Testis (tissue), 3 donors: ENCODE data around the gene C1orf210. TPM values are rescaled to one million over a fixed set of nuclear protein-coding genes. Genes with fewer than 3 reads are reported as not detected.

Source experiments
- DNase-seq: peaks from one replicate; pipeline ENCODE4 v3.0.0-alpha.2; 2019
- H3K27ac ChIP-seq, 2 donors: fragments of 200-600 bp; sonication (generic); one replicate each; pipeline ENCODE4 v1.5.1; 2019
- H3K27me3 ChIP-seq: fragments of 200-600 bp; sonication (generic); one replicate; pipeline ENCODE4 v1.5.1; 2019
- H3K36me3 ChIP-seq: fragments of 200-600 bp; sonication (generic); one replicate; pipeline ENCODE4 v1.5.1; 2017; ENCODE audit warnings: low read depth; ENCODE audit errors: missing control alignments
- H3K4me1 ChIP-seq: fragments of 200-600 bp; sonication (generic); one replicate; pipeline ENCODE4 v1.5.1; 2019
- H3K4me3 ChIP-seq, 2 donors: fragments of 200-600 bp; sonication (generic); one replicate each; pipeline ENCODE4 v1.5.1; 2017 to 2019
- H3K9me3 ChIP-seq: fragments of 200-600 bp; sonication (generic); one replicate; pipeline ENCODE4 v1.5.1; 2017
- POLR2A ChIP-seq: fragments of 450-650 bp; IDR thresholded peaks from one replicate; pipeline ENCODE4 v1.6.1; 2017; ENCODE audit warnings: antibody characterized with exemption, mild to moderate bottlenecking, moderate library complexity
- WGBS, 2 donors: methylation state at CpG; one replicate each; pipeline ENCODE4 v1.1.5; 2018; 5-methylcytosine and 5-hydroxymethylcytosine counted together
- intact Hi-C: fragments of 100-400 bp; cut with DNase I; formaldehyde crosslinking; loops from one replicate; pipeline ENCODE4 v1.15.1; 2023; ENCODE audit warnings: low total_unique reads
- polyA plus RNA-seq: library from polyadenylated mRNA; stranded (reverse); fragments of 350-450 nt; fragmentation: Illumina TruSeq; extraction: RNeasy Lipid Tissue Mini Kit (QIAGEN cat#74804); gene quantifications from one replicate; pipeline ENCODE4 v1.2.3, GENCODE V29; 2014; ENCODE audit warnings: low read depth, low replicate concordance; ENCODE audit not compliant: insufficient read depth
- total RNA-seq, 2 donors: library from RNA; depleted of rRNA; stranded (reverse); fragments of >200 nt; gene quantifications; one replicate each; pipeline ENCODE4 v1.2.3, GENCODE V29; 2016
- TF ChIP-seq, protein P1 (sequence below), 3 experiments: fragments of 450-650 bp in 2 of 3; fragments of 200-600 bp in 1 of 3; sonication (generic) in 1 of 3; IDR thresholded peaks; one replicate each; pipeline ENCODE4 v1.5.1; 2016 to 2019; ENCODE audit warnings: antibody characterized with exemption in 3 of 3, mild to moderate bottlenecking in 2 of 3, moderate library complexity in 1 of 3

Gene C1orf210
- total and polyA plus RNA-seq, 3 donors from 2014 or later: 0.25 to 0.71 TPM; not detected in 1

DNA sequence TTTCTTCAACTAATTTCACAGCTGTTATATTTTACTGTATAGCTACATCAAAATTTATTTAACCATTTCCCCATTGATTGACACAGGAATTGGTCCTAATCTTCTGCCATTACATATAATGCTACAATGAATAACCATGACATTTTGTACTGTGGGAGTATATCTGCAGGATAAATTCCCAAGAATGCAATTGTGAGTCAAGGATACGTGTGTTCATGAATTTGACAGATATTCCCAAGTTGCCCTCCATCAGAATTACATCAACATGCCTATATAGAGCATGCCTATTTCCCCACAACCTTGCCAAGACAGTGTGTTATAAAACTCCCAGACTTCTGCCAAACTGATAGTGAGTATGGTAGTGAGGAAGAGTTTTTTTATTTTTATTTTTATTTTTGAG is 12.7 kb upstream of the C1orf210 start:
- no peak overlapping the region for H3K27ac ChIP-seq

GRCh38 chr1:43296207-43296606 is 10.8 kb upstream of the C1orf210 start:
- no peaks in the 10 kb centered on the region for H3K9me3 ChIP-seq
- intact Hi-C loops: no loop called here
- TF ChIP-seq, protein P1, sequence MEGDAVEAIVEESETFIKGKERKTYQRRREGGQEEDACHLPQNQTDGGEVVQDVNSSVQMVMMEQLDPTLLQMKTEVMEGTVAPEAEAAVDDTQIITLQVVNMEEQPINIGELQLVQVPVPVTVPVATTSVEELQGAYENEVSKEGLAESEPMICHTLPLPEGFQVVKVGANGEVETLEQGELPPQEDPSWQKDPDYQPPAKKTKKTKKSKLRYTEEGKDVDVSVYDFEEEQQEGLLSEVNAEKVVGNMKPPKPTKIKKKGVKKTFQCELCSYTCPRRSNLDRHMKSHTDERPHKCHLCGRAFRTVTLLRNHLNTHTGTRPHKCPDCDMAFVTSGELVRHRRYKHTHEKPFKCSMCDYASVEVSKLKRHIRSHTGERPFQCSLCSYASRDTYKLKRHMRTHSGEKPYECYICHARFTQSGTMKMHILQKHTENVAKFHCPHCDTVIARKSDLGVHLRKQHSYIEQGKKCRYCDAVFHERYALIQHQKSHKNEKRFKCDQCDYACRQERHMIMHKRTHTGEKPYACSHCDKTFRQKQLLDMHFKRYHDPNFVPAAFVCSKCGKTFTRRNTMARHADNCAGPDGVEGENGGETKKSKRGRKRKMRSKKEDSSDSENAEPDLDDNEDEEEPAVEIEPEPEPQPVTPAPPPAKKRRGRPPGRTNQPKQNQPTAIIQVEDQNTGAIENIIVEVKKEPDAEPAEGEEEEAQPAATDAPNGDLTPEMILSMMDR (IDR thresholded peaks at IDR 0.05): no peak
- no peak for TF ChIP-seq POLR2A
- WGBS, 2 donors: 29 to 43% methylated on average over 1 of the region's 1 CpG
- peaks cover 13% of the 10 kb centered on the region for H3K4me1 ChIP-seq
- no peak for DNase-seq
- no peaks in the 10 kb centered on the region for H3K36me3 ChIP-seq
- peak overlapping the region; percentile 34 to 72 for H3K27ac ChIP-seq
- no peak overlapping the region for H3K4me3 ChIP-seq
- H3K27me3 ChIP-seq: no peaks in the 10 kb centered on the region

More for the DNA sequence above, 12.7 kb upstream of the C1orf210 start:
- intact Hi-C loops: no loop called here
- DNase-seq: no peak
- Histone ChIP-seq H3K4me3 (no peak overlapping the region), H3K4me1 (peaks cover 13% of the 10 kb centered on the region), H3K27me3 (no peaks in the 10 kb centered on the region), H3K9me3 (no peaks in the 10 kb centered on the region), H3K36me3 (no peaks in the 10 kb centered on the region)
- no peak for TF ChIP-seq POLR2A
- TF ChIP-seq, protein P1 (IDR thresholded peaks at IDR 0.05): no peak
- WGBS, 2 donors: 85 to 100% methylated on average over 1 of the region's 1 CpG

GRCh38 chr1:43294761-43295160 is 9.4 kb upstream of the C1orf210 start:
- H3K4me1 ChIP-seq: peaks cover 13% of the 10 kb centered on the region
- TF ChIP-seq, protein P1 (IDR thresholded peaks at IDR 0.05): no peak
- TF ChIP-seq POLR2A: no peak
- no peaks in the 10 kb centered on the region for H3K27me3 ChIP-seq
- DNase-seq: no peak
- no peak overlapping the region for H3K4me3 ChIP-seq
- H3K27ac ChIP-seq: peak overlapping the region; percentile 50 to 72
- WGBS, 2 donors: 73 to 83% methylated on average over 8 of the region's 8 CpGs
- intact Hi-C loops: no loop called here
- no peaks in the 10 kb centered on the region for H3K9me3 ChIP-seq
- H3K36me3 ChIP-seq: no peaks in the 10 kb centered on the region

GRCh38 chr1:43293896-43294760 is 8.7 kb upstream of the C1orf210 start:
- H3K4me3 ChIP-seq: no peak overlapping the region
- no peaks in the 10 kb centered on the region for H3K36me3 ChIP-seq
- H3K9me3 ChIP-seq: no peaks in the 10 kb centered on the region
- H3K4me1 ChIP-seq: peaks cover 15% of the 10 kb centered on the region
- DNase-seq: no peak
- peak overlapping the region; percentile 50 to 72 for H3K27ac ChIP-seq
- intact Hi-C loops: no loop called here
- WGBS, 2 donors: 71 to 91% methylated on average over 7 of the region's 7 CpGs
- no peaks in the 10 kb centered on the region for H3K27me3 ChIP-seq
- no peak for TF ChIP-seq POLR2A
- TF ChIP-seq, protein P1 (IDR thresholded peaks at IDR 0.05): no peak
